ENCODE measurements around the gene CCDC187. TPM values are rescaled to one million over a fixed set of nuclear protein-coding genes. Genes with fewer than 3 reads are reported as not detected.

Gene CCDC187
- total RNA-seq, 2 donors from 2014 or later, result 0.30 to 0.48 TPM

- H3K9ac ChIP-seq (ENCODE audit: low read depth in 2 of 2, low read length in 2 of 2), result no peak overlapping the region
- no peak for DNase-seq
- intact Hi-C loops (cut with DNase I), result no loop called here
- no peaks in the 10 kb centered on the region for H3K4me1 ChIP-seq
- no peak overlapping the region for H3K4me3 ChIP-seq
- no peak for TF ChIP-seq CTCF (IDR thresholded peaks at IDR 0.05)
- H3K27ac ChIP-seq, result no peak overlapping the region
- H3K27me3 ChIP-seq, result no peaks in the 10 kb centered on the region
- H3K36me3 ChIP-seq, result no peaks in the 10 kb centered on the region
- no peaks in the 10 kb centered on the region for H3K9me3 ChIP-seq
Measured at GRCh38 chr9:136226680-136227407, 77.0 kb downstream of the CCDC187 start.

DNA sequence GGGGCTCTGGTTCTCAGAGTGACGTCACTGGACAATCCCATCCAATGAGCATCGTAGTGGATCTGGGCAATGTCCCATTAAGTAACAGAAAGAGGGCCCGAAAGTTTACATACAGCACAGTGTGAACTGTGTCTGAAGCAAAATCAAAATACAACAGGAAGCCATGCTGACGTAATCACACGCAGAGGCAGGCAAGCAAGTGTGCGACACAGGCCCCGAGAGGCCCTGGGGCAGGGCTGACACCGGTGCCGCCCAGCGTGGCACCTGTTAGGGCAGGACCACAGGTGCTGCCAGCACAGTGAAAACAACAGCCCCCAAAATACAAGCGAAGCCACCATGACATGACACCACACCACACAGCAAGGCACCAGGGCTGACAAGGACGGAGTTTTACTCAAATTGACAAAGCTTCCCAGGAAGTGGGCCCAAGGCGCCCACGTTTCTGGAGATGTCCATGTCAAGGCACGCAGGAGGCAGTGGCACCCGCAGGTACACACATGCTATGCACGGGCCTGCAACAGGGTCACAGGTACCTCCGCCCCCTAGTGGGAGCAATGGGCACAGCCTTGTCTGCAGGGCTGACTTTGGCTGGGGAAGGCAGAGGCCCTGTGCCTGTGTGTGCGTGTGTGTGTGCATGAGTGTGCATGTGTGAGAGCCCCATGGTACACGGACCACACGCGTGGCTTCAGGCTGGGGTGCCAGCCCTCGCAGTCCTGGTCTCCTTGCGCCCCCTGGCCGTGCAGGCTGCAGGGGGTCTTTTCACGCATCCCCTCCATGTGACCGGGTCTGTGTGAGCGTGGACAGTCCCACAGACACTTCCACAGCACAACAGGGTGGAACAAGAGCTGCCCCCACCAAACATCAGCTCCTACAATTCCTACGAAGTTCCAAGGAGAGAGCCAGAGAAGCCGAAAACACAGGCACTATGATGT lies 77.9 kb downstream of the CCDC187 start:
- peak; percentile 81 for TF ChIP-seq CTCF (IDR thresholded peaks at IDR 0.05)
- Histone ChIP-seq H3K27ac (no peak overlapping the region), H3K4me1 (no peaks in the 10 kb centered on the region), H3K36me3 (no peaks in the 10 kb centered on the region), H3K4me3 (no peak overlapping the region), H3K9me3 (no peaks in the 10 kb centered on the region), H3K9ac (ENCODE audit: low read depth in 2 of 2, low read length in 2 of 2) (no peak overlapping the region), H3K27me3 (no peaks in the 10 kb centered on the region)
- intact Hi-C loops (cut with DNase I), result no loop called here
- DNase-seq, result peak; percentile 68

DNA sequence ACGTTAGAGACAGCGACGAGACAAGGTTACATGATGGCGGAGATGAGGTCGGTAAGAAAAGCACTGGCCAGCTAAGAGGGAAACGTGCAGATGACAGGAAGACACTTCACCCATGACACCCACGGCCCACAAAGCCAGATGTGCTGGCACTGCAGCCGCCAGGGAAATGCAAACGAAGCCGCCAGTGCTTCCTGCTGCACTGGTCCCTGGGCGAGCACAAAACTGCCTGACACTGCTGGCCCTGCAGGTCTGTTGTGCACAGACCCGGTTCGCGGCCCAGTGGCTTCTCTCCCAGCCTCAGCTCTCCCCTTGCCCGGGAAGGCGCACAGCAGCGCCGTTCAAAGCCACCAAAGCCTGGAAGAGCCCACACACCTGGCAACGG lies 78.5 kb downstream of the CCDC187 start:
- H3K4me3 ChIP-seq, result no peak overlapping the region
- intact Hi-C loops (cut with DNase I), result no loop called here
- no peaks in the 10 kb centered on the region for H3K9me3 ChIP-seq
- DNase-seq, result no peak
- no peak overlapping the region for H3K27ac ChIP-seq
- H3K4me1 ChIP-seq, result no peaks in the 10 kb centered on the region
- no peak for TF ChIP-seq CTCF (IDR thresholded peaks at IDR 0.05)
- H3K27me3 ChIP-seq, result no peaks in the 10 kb centered on the region
- no peaks in the 10 kb centered on the region for H3K36me3 ChIP-seq
- H3K9ac ChIP-seq (ENCODE audit: low read depth in 2 of 2, low read length in 2 of 2), result no peak overlapping the region

DNA sequence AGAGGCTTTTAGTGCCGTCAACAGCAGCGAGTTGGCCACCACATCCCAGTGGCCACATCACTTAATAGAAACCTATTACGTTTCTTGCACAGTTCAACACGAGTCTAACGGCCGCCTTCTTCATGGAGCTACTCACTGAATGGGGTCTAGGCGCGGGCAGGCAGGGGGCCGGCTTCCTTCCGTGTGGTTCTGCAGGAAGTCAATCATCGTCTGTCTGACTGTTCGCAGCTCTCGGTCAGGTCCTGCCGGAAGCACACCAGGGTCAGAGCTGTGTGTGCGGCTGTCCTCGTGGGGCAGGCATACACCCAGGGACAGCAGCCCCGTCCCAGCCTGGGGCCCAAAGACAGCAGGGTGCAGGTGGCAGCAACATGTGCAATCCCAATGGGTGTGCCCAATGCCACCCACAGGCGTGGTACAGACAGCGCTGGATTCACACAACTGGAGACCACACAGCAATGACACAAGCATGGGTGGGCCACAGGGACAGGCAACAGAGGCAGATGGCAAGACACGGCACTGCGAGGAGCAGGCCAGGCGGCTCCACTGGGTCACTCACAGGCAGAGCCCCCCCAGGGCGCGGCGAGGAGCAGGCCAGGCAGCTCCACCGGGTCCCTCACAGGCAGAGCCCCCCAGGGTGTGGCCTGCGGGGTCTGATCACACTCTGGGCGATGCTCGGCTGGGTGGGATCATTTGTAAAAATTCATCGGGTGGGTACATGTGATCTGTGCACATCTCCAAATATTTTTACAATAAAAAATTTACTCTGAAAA lies 79.8 kb downstream of the CCDC187 start:
- no peak overlapping the region for H3K9ac ChIP-seq (ENCODE audit: low read depth in 2 of 2, low read length in 2 of 2)
- no peak overlapping the region for H3K4me3 ChIP-seq
- H3K27ac ChIP-seq, result no peak overlapping the region
- intact Hi-C loops (cut with DNase I), result no loop called here
- no peaks in the 10 kb centered on the region for H3K27me3 ChIP-seq
- no peaks in the 10 kb centered on the region for H3K36me3 ChIP-seq
- TF ChIP-seq CTCF (IDR thresholded peaks at IDR 0.05), result no peak
- no peaks in the 10 kb centered on the region for H3K4me1 ChIP-seq
- DNase-seq, result no peak
- no peaks in the 10 kb centered on the region for H3K9me3 ChIP-seq

DNA sequence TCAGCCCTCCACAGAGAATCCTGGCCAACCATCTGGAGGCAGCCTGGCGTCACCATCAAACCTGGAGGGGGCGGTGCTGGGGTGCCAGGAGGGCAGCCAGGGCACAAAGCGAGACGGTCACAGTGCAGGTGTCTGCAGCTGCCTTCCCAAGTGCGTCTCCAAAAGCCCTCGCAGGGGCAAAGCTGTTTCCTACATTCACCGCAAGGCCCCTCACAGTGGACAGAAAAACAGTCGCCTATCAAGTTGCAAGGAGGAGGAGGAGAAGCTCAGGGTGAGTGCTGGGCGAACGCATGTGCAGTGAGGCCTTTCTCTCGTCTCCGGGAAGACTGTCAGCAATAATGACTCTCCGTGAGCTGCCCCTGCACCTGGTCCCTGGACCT lies 81.0 kb downstream of the CCDC187 start:
- H3K27me3 ChIP-seq, result no peaks in the 10 kb centered on the region
- no peaks in the 10 kb centered on the region for H3K9me3 ChIP-seq
- no peaks in the 10 kb centered on the region for H3K36me3 ChIP-seq
- no peak overlapping the region for H3K9ac ChIP-seq (ENCODE audit: low read depth in 2 of 2, low read length in 2 of 2)
- no peak for DNase-seq
- no peaks in the 10 kb centered on the region for H3K4me1 ChIP-seq
- no peak for TF ChIP-seq CTCF (IDR thresholded peaks at IDR 0.05)
- H3K27ac ChIP-seq, result no peak overlapping the region
- no peak overlapping the region for H3K4me3 ChIP-seq
- intact Hi-C loops (cut with DNase I), result no loop called here

All from colonic mucosa (tissue), 4 donors.